ENCODE data around the gene ATG16L1. TPM values are rescaled to one million over a fixed set of nuclear protein-coding genes. Genes with fewer than 3 reads are reported as not detected.

Gene ATG16L1
- total and polyA plus RNA-seq, 10 of the 15 experiments (the other 5 are each of a cell fraction or from before 2014, with no cell fraction given): 5.2 to 26.6 (median 15.6) TPM

DNA sequence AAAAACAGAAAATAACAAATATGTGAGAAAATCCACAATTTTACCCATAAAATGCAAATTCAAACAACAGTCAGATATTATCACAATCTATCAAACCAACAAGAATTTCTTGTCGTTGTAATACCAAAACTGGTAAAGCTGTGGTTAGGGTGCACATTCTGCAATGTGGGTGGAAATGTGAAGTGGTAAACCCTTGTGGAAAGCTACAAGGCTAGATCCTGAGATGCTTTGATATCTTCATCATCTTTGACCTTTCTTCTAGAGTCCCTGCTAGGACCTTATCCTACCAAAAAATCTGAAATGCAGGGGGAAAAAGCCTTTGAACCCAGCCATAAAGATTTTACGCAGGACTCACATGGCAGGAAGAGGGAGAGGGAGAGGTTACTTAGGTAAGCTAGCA, 17.2 kb upstream of the ATG16L1 start:
- WGBS (ENCODE audit: insufficient coverage, insufficient replicate concordance, low lambda C conversion rate, missing lambda C conversion rate): 67% methylated on average over 2 of the region's 2 CpGs
- Histone ChIP-seq H3K4me2 (ENCODE audit: control insufficient read depth, insufficient read depth) (no peak overlapping the region), H4K20me1 (ENCODE audit: control insufficient read depth, insufficient read depth) (no peaks in the 10 kb centered on the region), H3K4me1 (ENCODE audit: control insufficient read depth, insufficient read depth, low read length) (peaks cover 7% of the 10 kb centered on the region), H3K9ac (ENCODE audit: control insufficient read depth, insufficient read depth, low read length) (no peak overlapping the region), H3K4me3 (no peak overlapping the region), H3K36me3 (ENCODE audit: control insufficient read depth in 2 of 2, insufficient read depth in 2 of 2, low read length in 1 of 2) (no peaks in the 10 kb centered on the region), H2AFZ (ENCODE audit: control insufficient read depth, low read depth, low read length) (no peak overlapping the region), H3K79me2 (ENCODE audit: control insufficient read depth, insufficient read depth, low read length) (no peaks in the 10 kb centered on the region), H3K27me3 (replicated peaks in 1 of 2; ENCODE audit: control insufficient read depth in 2 of 2, insufficient read depth in 2 of 2, low read length in 1 of 2) (no peaks in the 10 kb centered on the region), H3K9me3 (replicated peaks; ENCODE audit: control insufficient read depth, insufficient read depth, low read length) (no peaks in the 10 kb centered on the region), H3K27ac (ENCODE audit: control insufficient read depth, insufficient read depth) (no peak overlapping the region)
- in situ Hi-C loops (cut with MboI): no loop called here
- ATAC-seq (peak; percentile 38; the same call in 1 of the 3 replicates), DNase-seq (ENCODE audit: low read depth, low spot score) (no peak), FAIRE-seq (peak; percentile 70)
- POLR2A ChIA-PET: no interaction called here
- RAD21 ChIA-PET (ENCODE audit: unreplicated experiment): interaction anchor here (1.4 kb wide), 1 partner anchor 10 kb away, joined by 11 read pairs; no protein-coding TSS in a partner anchor
- TF ChIP-seq MXI1 (IDR thresholded peaks at IDR 0.05; ENCODE audit: low read depth, low read length) (no peak), RCOR1 (conservative IDR thresholded peaks at IDR 0.05; ENCODE audit: low read depth, low read length) (no peak), SUZ12 (IDR thresholded peaks at IDR 0.05; ENCODE audit: unreplicated experiment) (no peak), RUNX3 (IDR thresholded peaks at IDR 0.05; ENCODE audit: low read length) (peak; percentile 41; the same call in 1 of the 2 replicates)
- intact Hi-C loops (cut with micrococcal nuclease; ENCODE audit: unreplicated experiment): no loop called here
- BruUV-seq (replicated peaks): no TSS peak
- SMC1A ChIA-PET (ENCODE audit: uncharacterized antibody, unreplicated experiment): interaction anchor here (0.8 to 5.9 kb wide), 2 partner anchors 10 to 16 kb away, joined by 4 to 34 read pairs; no protein-coding TSS in a partner anchor
- CTCF ChIA-PET: interaction anchor here (1.0 to 1.5 kb wide), 4 partner anchors 16 to 55 kb away, joined by 3 to 4 read pairs (median 4); no protein-coding TSS in a partner anchor

DNA sequence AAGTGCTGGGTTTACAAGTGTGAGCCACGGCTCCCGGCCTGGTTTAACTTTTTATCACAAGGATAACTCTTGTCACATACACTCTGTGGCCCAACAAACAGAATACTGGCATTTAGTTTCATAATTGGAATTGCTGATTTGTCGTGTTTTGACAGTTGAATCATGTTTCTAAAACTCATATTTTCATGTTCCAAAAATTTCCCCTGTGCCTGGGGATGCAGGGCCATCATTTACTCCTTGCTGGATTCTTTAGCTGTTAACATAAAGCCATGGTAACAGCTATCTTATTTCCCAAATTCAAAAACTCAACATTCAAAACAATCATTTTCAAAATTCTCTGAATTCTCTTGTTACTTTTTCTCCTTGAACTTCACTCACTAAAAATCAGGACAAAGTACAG, 16.5 kb upstream of the ATG16L1 start:
- Histone ChIP-seq H3K27ac (ENCODE audit: control insufficient read depth, insufficient read depth) (no peak overlapping the region), H3K79me2 (ENCODE audit: control insufficient read depth, insufficient read depth, low read length) (no peaks in the 10 kb centered on the region), H3K4me3 (no peak overlapping the region), H3K4me2 (ENCODE audit: control insufficient read depth, insufficient read depth) (no peak overlapping the region), H2AFZ (ENCODE audit: control insufficient read depth, low read depth, low read length) (no peak overlapping the region), H3K9ac (ENCODE audit: control insufficient read depth, insufficient read depth, low read length) (no peak overlapping the region), H3K4me1 (ENCODE audit: control insufficient read depth, insufficient read depth, low read length) (peaks cover 7% of the 10 kb centered on the region), H4K20me1 (ENCODE audit: control insufficient read depth, insufficient read depth) (no peaks in the 10 kb centered on the region), H3K27me3 (replicated peaks in 1 of 2; ENCODE audit: control insufficient read depth in 2 of 2, insufficient read depth in 2 of 2, low read length in 1 of 2) (no peaks in the 10 kb centered on the region), H3K36me3 (ENCODE audit: control insufficient read depth in 2 of 2, insufficient read depth in 2 of 2, low read length in 1 of 2) (no peaks in the 10 kb centered on the region), H3K9me3 (replicated peaks; ENCODE audit: control insufficient read depth, insufficient read depth, low read length) (no peaks in the 10 kb centered on the region)
- DNase-seq (ENCODE audit: low read depth, low spot score): no peak
- no peak for FAIRE-seq
- intact Hi-C loops (cut with micrococcal nuclease; ENCODE audit: unreplicated experiment) (no loop called here), in situ Hi-C loops (cut with MboI) (no loop called here)
- ChIA-PET CTCF (interaction anchor here (1.0 kb wide), 1 partner anchor 48 kb away, joined by 3 read pairs; no protein-coding TSS in a partner anchor), POLR2A (no interaction called here), SMC1A (ENCODE audit: uncharacterized antibody, unreplicated experiment) (interaction anchor here (0.8 to 5.9 kb wide), 2 partner anchors 11 to 16 kb away, joined by 4 to 34 read pairs; no protein-coding TSS in a partner anchor), RAD21 (ENCODE audit: unreplicated experiment) (interaction anchor here (0.7 to 1.4 kb wide), 2 partner anchors 11 to 15 kb away, joined by 3 to 11 read pairs; no protein-coding TSS in a partner anchor)
- 60% methylated on average over 3 of the region's 3 CpGs for WGBS (ENCODE audit: insufficient coverage, insufficient replicate concordance, low lambda C conversion rate, missing lambda C conversion rate)
- no peak for ATAC-seq
- BruUV-seq (replicated peaks): no TSS peak
- TF ChIP-seq SIX5 (IDR thresholded peaks at IDR 0.05; ENCODE audit: low read depth, low read length, severe bottlenecking) (no peak), NBN (IDR thresholded peaks at IDR 0.05) (no peak), CBX5 (IDR thresholded peaks at IDR 0.05; ENCODE audit: low read depth) (no peak), SPI1 (IDR thresholded peaks at IDR 0.05; ENCODE audit: borderline replicate concordance, insufficient read depth, low read depth, low read length) (no peak), TAF1 (IDR thresholded peaks at IDR 0.05; ENCODE audit: borderline replicate concordance, low read depth, low read length) (no peak), FOXK2 (IDR thresholded peaks at IDR 0.05) (no peak), JUND (IDR thresholded peaks at IDR 0.05; ENCODE audit: low read depth, low read length) (no peak), IRF4 (IDR thresholded peaks at IDR 0.05; ENCODE audit: low read depth, low read length) (no peak), TCF3 (IDR thresholded peaks at IDR 0.05; ENCODE audit: borderline replicate concordance, insufficient read depth, low read depth, low read length) (no peak)
- TF ChIP-seq, protein P1, sequence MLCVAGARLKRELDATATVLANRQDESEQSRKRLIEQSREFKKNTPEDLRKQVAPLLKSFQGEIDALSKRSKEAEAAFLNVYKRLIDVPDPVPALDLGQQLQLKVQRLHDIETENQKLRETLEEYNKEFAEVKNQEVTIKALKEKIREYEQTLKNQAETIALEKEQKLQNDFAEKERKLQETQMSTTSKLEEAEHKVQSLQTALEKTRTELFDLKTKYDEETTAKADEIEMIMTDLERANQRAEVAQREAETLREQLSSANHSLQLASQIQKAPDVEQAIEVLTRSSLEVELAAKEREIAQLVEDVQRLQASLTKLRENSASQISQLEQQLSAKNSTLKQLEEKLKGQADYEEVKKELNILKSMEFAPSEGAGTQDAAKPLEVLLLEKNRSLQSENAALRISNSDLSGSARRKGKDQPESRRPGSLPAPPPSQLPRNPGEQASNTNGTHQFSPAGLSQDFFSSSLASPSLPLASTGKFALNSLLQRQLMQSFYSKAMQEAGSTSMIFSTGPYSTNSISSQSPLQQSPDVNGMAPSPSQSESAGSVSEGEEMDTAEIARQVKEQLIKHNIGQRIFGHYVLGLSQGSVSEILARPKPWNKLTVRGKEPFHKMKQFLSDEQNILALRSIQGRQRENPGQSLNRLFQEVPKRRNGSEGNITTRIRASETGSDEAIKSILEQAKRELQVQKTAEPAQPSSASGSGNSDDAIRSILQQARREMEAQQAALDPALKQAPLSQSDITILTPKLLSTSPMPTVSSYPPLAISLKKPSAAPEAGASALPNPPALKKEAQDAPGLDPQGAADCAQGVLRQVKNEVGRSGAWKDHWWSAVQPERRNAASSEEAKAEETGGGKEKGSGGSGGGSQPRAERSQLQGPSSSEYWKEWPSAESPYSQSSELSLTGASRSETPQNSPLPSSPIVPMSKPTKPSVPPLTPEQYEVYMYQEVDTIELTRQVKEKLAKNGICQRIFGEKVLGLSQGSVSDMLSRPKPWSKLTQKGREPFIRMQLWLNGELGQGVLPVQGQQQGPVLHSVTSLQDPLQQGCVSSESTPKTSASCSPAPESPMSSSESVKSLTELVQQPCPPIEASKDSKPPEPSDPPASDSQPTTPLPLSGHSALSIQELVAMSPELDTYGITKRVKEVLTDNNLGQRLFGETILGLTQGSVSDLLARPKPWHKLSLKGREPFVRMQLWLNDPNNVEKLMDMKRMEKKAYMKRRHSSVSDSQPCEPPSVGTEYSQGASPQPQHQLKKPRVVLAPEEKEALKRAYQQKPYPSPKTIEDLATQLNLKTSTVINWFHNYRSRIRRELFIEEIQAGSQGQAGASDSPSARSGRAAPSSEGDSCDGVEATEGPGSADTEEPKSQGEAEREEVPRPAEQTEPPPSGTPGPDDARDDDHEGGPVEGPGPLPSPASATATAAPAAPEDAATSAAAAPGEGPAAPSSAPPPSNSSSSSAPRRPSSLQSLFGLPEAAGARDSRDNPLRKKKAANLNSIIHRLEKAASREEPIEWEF (IDR thresholded peaks at IDR 0.05; ENCODE audit: insufficient replicate concordance, low read depth, low read length): no peak
